HG02642 (cell line): ENCODE data around the gene DENND6A.

ENCODE experiments used
- ATAC-seq: cut with Tn5 transposase; IDR thresholded peaks from one replicate; pipeline ENCODE4 v1.9.1; 2021; ENCODE audit warnings: mild to moderate bottlenecking; ENCODE audit not compliant: unreplicated experiment, poor library complexity

Gene DENND6A

GRCh38 chr3:57582474-57583168, 110.3 kb downstream of the DENND6A start:
- ATAC-seq = no peak

DNA sequence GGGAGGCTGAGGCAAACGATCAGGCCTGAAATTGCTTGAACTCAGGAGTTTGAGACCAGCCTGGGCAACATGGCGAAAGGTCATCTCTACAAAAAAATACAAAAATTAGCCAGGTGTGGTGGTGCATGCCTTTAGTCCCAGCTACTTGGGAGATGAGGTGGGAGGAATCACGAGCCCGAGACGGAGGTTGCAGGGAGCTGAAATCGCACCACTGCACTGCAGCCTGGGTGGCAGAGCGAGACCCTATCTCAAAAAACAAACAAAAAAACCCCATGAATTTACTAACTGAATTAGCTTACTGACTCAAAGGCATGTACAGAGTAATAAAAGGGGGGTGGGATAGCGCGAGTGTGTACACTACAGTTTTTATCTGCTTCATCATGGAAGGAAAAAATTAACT, 115.1 kb downstream of the DENND6A start:
- no peak for ATAC-seq

DNA sequence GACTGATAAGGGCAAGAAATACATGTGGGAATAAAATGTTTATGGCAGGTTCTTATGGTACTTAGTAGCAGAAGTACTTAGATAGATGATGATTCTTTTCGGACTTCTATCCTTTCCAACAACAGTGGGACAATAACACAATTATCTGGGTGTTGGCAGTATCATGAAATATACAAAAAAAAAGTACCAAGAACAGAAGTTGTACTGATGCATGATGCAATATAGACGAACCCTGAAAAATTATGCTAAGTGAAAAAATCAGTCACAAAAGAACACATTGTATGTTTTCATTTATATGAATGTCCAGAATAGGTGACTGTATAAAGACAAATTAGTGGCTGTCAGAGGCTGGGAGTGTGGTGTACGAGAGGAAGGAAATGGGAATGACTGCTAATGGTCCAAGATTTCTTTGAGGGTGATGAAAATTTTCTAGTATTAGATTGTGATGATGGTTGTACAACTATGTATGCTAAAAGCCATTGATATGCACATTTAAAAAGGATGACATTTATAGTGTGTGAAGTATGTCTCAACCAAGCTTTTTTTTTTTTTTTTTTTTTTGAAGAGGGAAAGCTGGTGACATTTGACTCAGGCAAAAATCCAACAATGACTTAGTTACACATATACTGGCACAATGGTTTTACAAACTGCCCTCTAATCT, 116.8 kb downstream of the DENND6A start:
- no peak for ATAC-seq
